Hair follicle dermal papilla cell (primary cell): Measurements from ENCODE around the gene KRTAP12-1. TPM values are rescaled to one million over a fixed set of nuclear protein-coding genes. Genes with fewer than 3 reads are reported as not detected.

ENCODE experiments used
- small RNA-seq: library from RNA; depleted of rRNA; stranded (forward); fragments of <200 nt; gene quantifications from one replicate; pipeline ENCODE3, GENCODE V24; 2012
- total RNA-seq: library from RNA; depleted of rRNA; stranded (reverse); fragments of >200 nt; gene quantifications from 2 replicates; pipeline ENCODE4 v1.2.3, GENCODE V29; 2012

Gene KRTAP12-1
- total RNA-seq = not detected in 2 replicates

GRCh38 chr21:44681861-44682579, at the start of gene KRTAP12-1:
Gene KRTAP12-1, minus strand, starts transcription at chr21:44682163. Its CDS starts 40 bp downstream, at chr21:44682123.

GRCh38 chr21:44711327-44712202, 29.6 kb upstream of the KRTAP12-1 start, which contains the start of gene TSPEAR:
Gene TSPEAR, minus strand, starts transcription at chr21:44711572. Its CDS starts 58 bp downstream, at chr21:44711514.

GRCh38 chr21:44697172-44697810, 15.3 kb upstream of the KRTAP12-1 start, which contains the start of gene KRTAP10-12:
Gene KRTAP10-12, plus strand, starts transcription at chr21:44697172. Its CDS starts 30 bp downstream, at chr21:44697202.

GRCh38 chr21:44666401-44667320, 15.3 kb downstream of the KRTAP12-1 start, which contains the start of gene KRTAP12-2:
Gene KRTAP12-2, minus strand, starts transcription at chr21:44666927. Its CDS starts 41 bp downstream, at chr21:44666886.

GRCh38 chr21:44657635-44658540, 24.1 kb downstream of the KRTAP12-1 start, which contains the start of gene KRTAP12-3:
Gene KRTAP12-3, plus strand, starts transcription at chr21:44657932. Its CDS starts 48 bp downstream, at chr21:44657980.

GRCh38 chr21:44654576-44655175, 27.3 kb downstream of the KRTAP12-1 start, which contains the start of gene KRTAP12-4:
Gene KRTAP12-4, minus strand, starts transcription at chr21:44654659. Its CDS starts 45 bp downstream, at chr21:44654614.

GRCh38 chr21:44646366-44647221, 35.4 kb downstream of the KRTAP12-1 start, which contains the start of gene KRTAP10-11:
Gene KRTAP10-11, plus strand, starts transcription at chr21:44646414. Its CDS starts 45 bp downstream, at chr21:44646459.

GRCh38 chr21:44637018-44637850, 44.7 kb downstream of the KRTAP12-1 start, which contains the start of gene KRTAP10-10:
Gene KRTAP10-10, plus strand, starts transcription at chr21:44637356. Its CDS starts 62 bp downstream, at chr21:44637418.

Small RNAs within 50 kb of the gene (small RNA-seq; reads per million reads assigned to genes)
- not detected for gene KRTAP12-6P

Other genes with a start within 250 kb of the KRTAP12-1 start
- 1.3 and 1.5 TPM in 2 replicates for gene LRRC3, start 226.7 kb downstream of the KRTAP12-1 start, total RNA-seq
- gene KRTAP10-1, start 142.0 kb downstream of the KRTAP12-1 start, total RNA-seq = not detected in 2 replicates
- gene KRTAP10-2, start 130.7 kb downstream of the KRTAP12-1 start, total RNA-seq = not detected in 2 replicates
- gene KRTAP10-3, start 123.4 kb downstream of the KRTAP12-1 start, total RNA-seq = not detected in 2 replicates
- gene KRTAP10-4, start 108.4 kb downstream of the KRTAP12-1 start, total RNA-seq = not detected in 2 replicates
- not detected in 2 replicates for gene KRTAP10-5, start 101.6 kb downstream of the KRTAP12-1 start, total RNA-seq
- gene KRTAP10-6, start 89.7 kb downstream of the KRTAP12-1 start, total RNA-seq = not detected in 2 replicates
- gene KRTAP10-7, start 81.6 kb downstream of the KRTAP12-1 start, total RNA-seq = not detected in 2 replicates
- gene KRTAP10-8, start 70.1 kb downstream of the KRTAP12-1 start, total RNA-seq = not detected in 2 replicates
- not detected in 2 replicates for gene KRTAP10-9, start 55.1 kb downstream of the KRTAP12-1 start, total RNA-seq
- not detected in 2 replicates for gene KRTAP10-10, start 44.8 kb downstream of the KRTAP12-1 start, total RNA-seq
- not detected in 2 replicates for gene KRTAP10-11, start 35.7 kb downstream of the KRTAP12-1 start, total RNA-seq
- not detected in 2 replicates for gene KRTAP12-4, start 27.5 kb downstream of the KRTAP12-1 start, total RNA-seq
- not detected in 2 replicates for gene KRTAP12-3, start 24.2 kb downstream of the KRTAP12-1 start, total RNA-seq
- not detected in 2 replicates for gene KRTAP12-2, start 15.2 kb downstream of the KRTAP12-1 start, total RNA-seq
- not detected in 2 replicates for gene KRTAP10-12, start 15.0 kb upstream of the KRTAP12-1 start, total RNA-seq
- not detected in 2 replicates for gene TSPEAR, start 29.4 kb upstream of the KRTAP12-1 start, total RNA-seq
- 76.5 and 82.9 TPM in 2 replicates for gene UBE2G2, start 119.7 kb upstream of the KRTAP12-1 start, total RNA-seq
- gene SUMO3, start 135.9 kb upstream of the KRTAP12-1 start, total RNA-seq = 108 and 127 TPM in 2 replicates
- 288 and 314 TPM in 2 replicates for gene PTTG1IP, start 191.5 kb upstream of the KRTAP12-1 start, total RNA-seq
- gene ITGB2, start 238.7 kb upstream of the KRTAP12-1 start, total RNA-seq = 2.1 and 3.4 TPM in 2 replicates